Nephron (organoid): Measurements from ENCODE around the gene PPIE.
"Not testable (repeated sequence)": the region's sequence is repeated elsewhere in the genome, so short reads cannot be mapped to it uniquely, and the experiment has no call there.

ENCODE experiments used
- H3K27ac Mint-ChIP-seq, 3 experiments: 2 replicates each; pipeline ENCODE4 v1.8.0; 2020; ENCODE audit warnings: mixed read lengths in 3 of 3, mild to moderate bottlenecking in 2 of 3, moderate library complexity in 1 of 3
- H3K27me3 Mint-ChIP-seq: 2 replicates; pipeline ENCODE4 v1.8.0; 2021; ENCODE audit warnings: low read depth, mild to moderate bottlenecking, moderate library complexity, mixed read lengths
- H3K36me3 Mint-ChIP-seq: 2 replicates; pipeline ENCODE4 v1.8.0; 2020; ENCODE audit warnings: low read depth, mixed read lengths
- H3K4me1 Mint-ChIP-seq: 2 replicates; pipeline ENCODE4 v1.8.0; 2020; ENCODE audit warnings: mixed read lengths
- H3K4me3 Mint-ChIP-seq, 3 experiments: 2 replicates each; pipeline ENCODE4 v1.8.0; 2020; ENCODE audit warnings: mild to moderate bottlenecking in 3 of 3, mixed read lengths in 3 of 3, moderate library complexity in 2 of 3
- H3K9me3 Mint-ChIP-seq: 2 replicates; pipeline ENCODE4 v1.8.0; 2020; ENCODE audit warnings: mixed read lengths
- CTCF ChIP-seq, 3 experiments: fragments of 200-600 bp; sonication (generic); IDR thresholded peaks; one replicate each; pipeline ENCODE4 v1.5.0; 2021; ENCODE audit warnings: antibody characterized with exemption in 3 of 3; ENCODE audit not compliant: unreplicated experiment in 3 of 3

PPIE gene

GRCh38 chr1:39779821-39780220 is 41.1 kb downstream of the PPIE start:
- Mint-ChIP-seq H3K36me3 (no peaks in the 10 kb centered on the region), H3K27me3 (peaks cover 24% of the 10 kb centered on the region), H3K9me3 (no peaks in the 10 kb centered on the region), H3K27ac (no peak overlapping the region), H3K4me3 (no peak overlapping the region), H3K4me1 (no peaks in the 10 kb centered on the region)
- TF ChIP-seq CTCF (IDR thresholded peaks at IDR 0.05; ENCODE audit: unreplicated experiment in 3 of 3), result no peak

DNA sequence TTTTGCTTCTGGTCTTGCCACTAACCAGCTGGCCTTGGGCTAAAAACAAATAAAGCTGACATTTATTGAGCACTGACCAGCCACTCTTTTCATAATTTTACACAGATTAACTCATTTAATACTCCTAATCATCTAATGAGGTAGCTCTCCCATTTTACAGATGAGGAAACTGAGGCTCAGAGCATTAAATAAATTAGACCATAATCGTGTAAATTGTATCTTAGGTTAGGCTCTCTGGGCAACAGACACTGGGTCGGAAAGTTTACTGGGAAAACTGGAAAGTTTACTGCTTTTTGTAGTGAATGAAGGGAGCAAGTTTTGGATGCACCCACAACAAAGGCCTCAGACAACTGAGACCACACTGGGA is 42.6 kb downstream of the PPIE start:
- H3K36me3 Mint-ChIP-seq, result no peaks in the 10 kb centered on the region
- TF ChIP-seq CTCF (IDR thresholded peaks at IDR 0.05; ENCODE audit: unreplicated experiment in 3 of 3), result no peak
- H3K9me3 Mint-ChIP-seq, result no peaks in the 10 kb centered on the region
- H3K4me1 Mint-ChIP-seq, result peaks cover 7% of the 10 kb centered on the region
- H3K27me3 Mint-ChIP-seq, result peaks cover 35% of the 10 kb centered on the region
- no peak overlapping the region for H3K4me3 Mint-ChIP-seq
- no peak overlapping the region for H3K27ac Mint-ChIP-seq

DNA sequence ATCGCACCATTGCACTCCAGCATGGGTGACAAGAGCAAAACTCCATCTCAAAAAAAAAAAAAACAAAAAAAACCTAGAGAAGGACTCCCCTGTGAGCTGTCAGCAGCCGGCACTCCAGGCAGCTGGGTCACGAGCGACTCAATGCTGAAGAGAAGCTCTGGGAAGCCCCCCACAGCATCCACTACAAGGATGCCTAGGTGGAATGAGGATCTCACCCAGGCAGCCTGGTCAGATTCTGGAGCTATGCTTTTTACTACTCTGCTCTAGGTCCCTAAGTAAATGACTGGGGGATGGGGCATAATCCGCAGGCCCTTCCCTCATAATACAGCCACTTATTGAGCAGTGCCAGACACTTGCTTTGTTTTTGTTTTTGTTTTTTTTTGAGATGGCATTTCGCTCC is 43.4 kb downstream of the PPIE start:
- H3K27me3 Mint-ChIP-seq, result peaks cover 42% of the 10 kb centered on the region
- no peak for TF ChIP-seq CTCF (IDR thresholded peaks at IDR 0.05; ENCODE audit: unreplicated experiment in 3 of 3)

GRCh38 chr1:39782685-39783084 is 44.0 kb downstream of the PPIE start:
- not testable (repeated sequence) for H3K4me1 Mint-ChIP-seq, H3K4me3 Mint-ChIP-seq, H3K9me3 Mint-ChIP-seq, H3K27ac Mint-ChIP-seq, H3K36me3 Mint-ChIP-seq
- peaks cover 45% of the 10 kb centered on the region for H3K27me3 Mint-ChIP-seq

More for the DNA sequence above, 43.4 kb downstream of the PPIE start:
- H3K36me3 Mint-ChIP-seq, result no peaks in the 10 kb centered on the region
- no peaks in the 10 kb centered on the region for H3K9me3 Mint-ChIP-seq
- peaks cover 7% of the 10 kb centered on the region for H3K4me1 Mint-ChIP-seq
- H3K27ac Mint-ChIP-seq, result no peak overlapping the region
- no peak overlapping the region for H3K4me3 Mint-ChIP-seq

- not testable (repeated sequence) for H3K9me3 Mint-ChIP-seq, H3K4me1 Mint-ChIP-seq, H3K36me3 Mint-ChIP-seq, H3K27ac Mint-ChIP-seq
- Mint-ChIP-seq H3K27me3 (peaks cover 62% of the 10 kb centered on the region), H3K4me3 (peak overlapping the region; percentile 36 to 67 (median 51))
These were observed 47.8 kb downstream of the PPIE start for GRCh38 chr1:39786303-39787107.

GRCh38 chr1:39787108-39787375 is 48.4 kb downstream of the PPIE start:
- H3K27ac Mint-ChIP-seq, H3K36me3 Mint-ChIP-seq, H3K9me3 Mint-ChIP-seq, H3K4me1 Mint-ChIP-seq: not testable (repeated sequence)
- peak overlapping the region; percentile 54 to 74 (median 68) for H3K4me3 Mint-ChIP-seq
- H3K27me3 Mint-ChIP-seq, result peaks cover 68% of the 10 kb centered on the region

DNA sequence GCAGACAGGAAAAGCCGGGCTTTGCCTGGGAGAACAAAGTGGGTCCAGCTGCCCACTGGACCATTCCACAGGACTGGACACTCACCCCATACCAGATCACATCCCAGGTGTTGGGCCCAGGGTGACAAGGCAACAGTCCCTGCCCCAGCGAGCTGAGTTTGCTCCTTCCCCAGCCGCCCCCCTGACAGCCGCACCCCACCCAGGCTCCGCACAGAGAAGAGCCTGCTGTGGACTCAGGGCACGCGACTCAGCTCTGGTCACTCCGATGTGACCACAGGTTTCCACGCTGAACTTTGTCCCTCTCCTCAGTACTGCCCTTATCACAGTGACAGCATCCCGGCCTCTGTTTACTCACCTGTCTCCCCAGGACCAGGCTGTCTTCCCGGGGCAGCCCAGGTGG is 48.8 kb downstream of the PPIE start:
- peaks cover 72% of the 10 kb centered on the region for H3K27me3 Mint-ChIP-seq
- H3K4me1 Mint-ChIP-seq, result peaks cover 7% of the 10 kb centered on the region
- no peaks in the 10 kb centered on the region for H3K36me3 Mint-ChIP-seq
- H3K27ac Mint-ChIP-seq, result no peak overlapping the region
- no peak for TF ChIP-seq CTCF (IDR thresholded peaks at IDR 0.05; ENCODE audit: unreplicated experiment in 3 of 3)
- H3K9me3 Mint-ChIP-seq, result peaks cover under 1% of the 10 kb centered on the region
- peak overlapping the region; percentile 54 to 74 (median 68) for H3K4me3 Mint-ChIP-seq

GRCh38 chr1:39787964-39788363 is 49.3 kb downstream of the PPIE start:
- H3K4me3 Mint-ChIP-seq, H3K27ac Mint-ChIP-seq, H3K4me1 Mint-ChIP-seq, H3K9me3 Mint-ChIP-seq, H3K36me3 Mint-ChIP-seq: not testable (repeated sequence)
- H3K27me3 Mint-ChIP-seq, result peaks cover 73% of the 10 kb centered on the region
